Measurements from ENCODE around the gene ZSCAN30. TPM values are rescaled to one million over a fixed set of nuclear protein-coding genes. Genes with fewer than 3 reads are reported as not detected.

ZSCAN30 gene
- total RNA-seq, 3 donors from 2014 or later, result 9.7 to 14.9 (median 14.3) TPM

- Histone ChIP-seq H3K4me3 (no peak overlapping the region), H3K4me1 (ENCODE audit: low read depth) (no peaks in the 10 kb centered on the region), H3K9me3 (no peaks in the 10 kb centered on the region), H3K36me3 (ENCODE audit: low read depth) (no peaks in the 10 kb centered on the region)
- ATAC-seq, result no peak
- TF ChIP-seq, protein P1, sequence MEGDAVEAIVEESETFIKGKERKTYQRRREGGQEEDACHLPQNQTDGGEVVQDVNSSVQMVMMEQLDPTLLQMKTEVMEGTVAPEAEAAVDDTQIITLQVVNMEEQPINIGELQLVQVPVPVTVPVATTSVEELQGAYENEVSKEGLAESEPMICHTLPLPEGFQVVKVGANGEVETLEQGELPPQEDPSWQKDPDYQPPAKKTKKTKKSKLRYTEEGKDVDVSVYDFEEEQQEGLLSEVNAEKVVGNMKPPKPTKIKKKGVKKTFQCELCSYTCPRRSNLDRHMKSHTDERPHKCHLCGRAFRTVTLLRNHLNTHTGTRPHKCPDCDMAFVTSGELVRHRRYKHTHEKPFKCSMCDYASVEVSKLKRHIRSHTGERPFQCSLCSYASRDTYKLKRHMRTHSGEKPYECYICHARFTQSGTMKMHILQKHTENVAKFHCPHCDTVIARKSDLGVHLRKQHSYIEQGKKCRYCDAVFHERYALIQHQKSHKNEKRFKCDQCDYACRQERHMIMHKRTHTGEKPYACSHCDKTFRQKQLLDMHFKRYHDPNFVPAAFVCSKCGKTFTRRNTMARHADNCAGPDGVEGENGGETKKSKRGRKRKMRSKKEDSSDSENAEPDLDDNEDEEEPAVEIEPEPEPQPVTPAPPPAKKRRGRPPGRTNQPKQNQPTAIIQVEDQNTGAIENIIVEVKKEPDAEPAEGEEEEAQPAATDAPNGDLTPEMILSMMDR (IDR thresholded peaks at IDR 0.05), result no peak
- intact Hi-C loops (cut with DNase I, micrococcal nuclease), result no loop called here
- no peak for DNase-seq
These were observed 44.2 kb downstream of the ZSCAN30 start for GRCh38 chr18:35245719-35246317.

GRCh38 chr18:35244671-35245070 is 45.4 kb downstream of the ZSCAN30 start:
- no peak overlapping the region for H3K4me3 ChIP-seq
- TF ChIP-seq, protein P1 (IDR thresholded peaks at IDR 0.05), result no peak
- DNase-seq (no peak), ATAC-seq (no peak)
- H3K36me3 ChIP-seq (ENCODE audit: low read depth), result no peaks in the 10 kb centered on the region
- no peaks in the 10 kb centered on the region for H3K4me1 ChIP-seq (ENCODE audit: low read depth)
- intact Hi-C loops (cut with DNase I, micrococcal nuclease), result no loop called here
- H3K9me3 ChIP-seq, result no peaks in the 10 kb centered on the region

GRCh38 chr18:35242426-35242825 is 47.6 kb downstream of the ZSCAN30 start:
- DNase-seq (no peak), ATAC-seq (no peak)
- TF ChIP-seq, protein P1 (IDR thresholded peaks at IDR 0.05), result no peak
- H3K4me3 ChIP-seq, result no peak overlapping the region
- H3K4me1 ChIP-seq (ENCODE audit: low read depth), result no peaks in the 10 kb centered on the region
- no peaks in the 10 kb centered on the region for H3K9me3 ChIP-seq
- intact Hi-C loops (cut with DNase I, micrococcal nuclease), result no loop called here
- H3K36me3 ChIP-seq (ENCODE audit: low read depth), result no peaks in the 10 kb centered on the region

DNA sequence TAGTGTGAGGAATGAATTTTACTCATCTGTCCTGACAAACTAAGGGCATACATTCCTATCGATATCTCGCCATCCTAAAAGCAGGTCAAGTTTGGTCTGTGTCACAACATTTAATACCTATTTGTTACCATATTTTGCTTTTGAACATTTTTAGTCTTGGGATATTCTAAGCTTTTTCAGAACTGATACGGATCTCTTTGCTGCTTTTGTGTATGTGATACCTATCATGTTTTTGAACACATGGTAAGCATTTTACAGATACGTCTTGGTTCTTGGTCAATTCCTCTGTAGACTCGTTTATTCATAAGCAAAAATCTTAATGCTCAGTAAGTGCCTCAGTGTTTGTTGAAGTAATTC is 48.6 kb downstream of the ZSCAN30 start:
- TF ChIP-seq, protein P1 (IDR thresholded peaks at IDR 0.05), result no peak
- Histone ChIP-seq H3K9me3 (no peaks in the 10 kb centered on the region), H3K36me3 (ENCODE audit: low read depth) (no peaks in the 10 kb centered on the region), H3K4me1 (ENCODE audit: low read depth) (no peaks in the 10 kb centered on the region), H3K4me3 (peak overlapping the region; percentile 48)
- intact Hi-C loops (cut with DNase I, micrococcal nuclease), result no loop called here
- DNase-seq (no peak), ATAC-seq (peak; percentile 2)

DNA sequence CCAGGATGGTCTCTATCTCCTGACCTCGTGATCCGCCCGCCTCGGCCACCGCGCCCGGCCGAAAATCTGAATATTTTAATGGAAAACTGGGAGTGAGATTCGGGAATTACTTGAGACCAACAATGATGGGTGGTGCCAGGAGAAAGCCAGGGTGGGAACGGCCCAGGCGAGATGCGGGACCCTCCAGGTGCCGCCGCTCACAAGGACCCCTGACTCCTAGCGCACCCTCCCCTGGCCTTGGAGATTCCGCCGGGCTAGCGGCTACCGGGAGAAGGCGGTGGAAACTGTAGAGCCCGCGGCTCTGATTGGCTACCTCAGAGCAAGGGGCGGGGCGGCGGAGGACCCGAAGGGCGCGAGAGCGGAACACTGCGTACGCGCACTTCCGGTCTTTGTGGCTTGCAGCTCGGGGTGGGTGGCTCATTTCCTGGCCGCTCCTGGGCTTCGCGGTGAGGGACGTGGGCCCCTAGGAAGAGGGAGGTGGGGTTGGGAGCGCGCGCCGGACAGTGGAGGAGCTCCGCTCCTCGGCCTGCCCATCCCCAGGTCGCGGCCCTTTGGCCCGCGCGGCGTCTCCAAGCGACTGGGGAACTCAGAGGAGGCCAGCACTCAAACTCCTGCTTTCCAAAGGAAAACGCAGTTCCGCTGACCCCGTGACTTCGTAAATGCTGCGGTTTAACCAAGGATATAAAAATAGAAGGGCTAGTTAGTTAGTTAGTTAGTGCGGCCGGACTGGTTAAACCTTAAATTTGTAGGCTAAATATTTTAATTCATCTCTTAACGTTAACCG is 49.2 kb downstream of the ZSCAN30 start, which contains the start of gene ZNF397:
TSS of gene ZNF397 (plus strand) at position 371 of the 784 bp plus-strand sequence. CDS start 1,437 bp downstream, outside the sequence.
- H3K4me3 ChIP-seq, result peak within 1 kb of the TSS; percentile 48
- TF ChIP-seq, protein P1 (IDR thresholded peaks at IDR 0.05), result no peak
- H3K9me3 ChIP-seq, result no peaks in the 10 kb centered on the region
- no peaks in the 10 kb centered on the region for H3K4me1 ChIP-seq (ENCODE audit: low read depth)
- no peaks in the 10 kb centered on the region for H3K36me3 ChIP-seq (ENCODE audit: low read depth)
- ATAC-seq, result peak; percentile 100
- peak; percentile 98 to 99 (median 99) for DNase-seq
- intact Hi-C loops (cut with DNase I, micrococcal nuclease), result no loop called here

All from mucosa of descending colon (tissue), 3 donors.